DOHH2 (cell line): ENCODE data around the gene ZYG11B.

ENCODE experiments used
- EZH2phosphoT487 ChIP-seq: fragments of 200-600 bp; sonication (generic); IDR thresholded peaks from 2 replicates; pipeline ENCODE4 v1.6.1; 2017; ENCODE audit warnings: borderline replicate concordance, mild to moderate bottlenecking, antibody characterized with exemption, low read length, moderate library complexity, mixed read lengths
- TF ChIP-seq, protein P1 (sequence below): fragments of 200-600 bp; sonication (generic); IDR thresholded peaks from one replicate; pipeline ENCODE4 v1.5.1; 2014; ENCODE audit warnings: antibody characterized with exemption, mild to moderate bottlenecking, low read depth, low read length; ENCODE audit not compliant: poor library complexity, severe bottlenecking

DNA sequence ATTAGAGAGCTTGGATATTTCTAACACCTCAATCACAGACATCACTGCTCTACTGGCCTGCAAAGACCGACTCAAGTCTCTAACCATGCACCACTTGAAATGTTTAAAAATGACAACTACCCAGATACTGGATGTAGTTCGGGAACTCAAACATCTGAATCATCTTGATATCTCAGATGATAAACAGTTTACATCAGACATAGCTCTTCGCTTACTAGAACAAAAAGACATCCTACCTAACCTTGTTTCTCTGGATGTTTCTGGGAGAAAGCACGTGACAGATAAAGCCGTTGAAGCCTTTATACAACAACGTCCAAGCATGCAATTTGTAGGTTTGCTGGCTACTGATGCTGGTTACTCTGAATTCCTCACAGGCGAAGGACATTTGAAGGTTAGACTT lies 45.1 kb downstream of the ZYG11B start:
- TF ChIP-seq, protein P1, sequence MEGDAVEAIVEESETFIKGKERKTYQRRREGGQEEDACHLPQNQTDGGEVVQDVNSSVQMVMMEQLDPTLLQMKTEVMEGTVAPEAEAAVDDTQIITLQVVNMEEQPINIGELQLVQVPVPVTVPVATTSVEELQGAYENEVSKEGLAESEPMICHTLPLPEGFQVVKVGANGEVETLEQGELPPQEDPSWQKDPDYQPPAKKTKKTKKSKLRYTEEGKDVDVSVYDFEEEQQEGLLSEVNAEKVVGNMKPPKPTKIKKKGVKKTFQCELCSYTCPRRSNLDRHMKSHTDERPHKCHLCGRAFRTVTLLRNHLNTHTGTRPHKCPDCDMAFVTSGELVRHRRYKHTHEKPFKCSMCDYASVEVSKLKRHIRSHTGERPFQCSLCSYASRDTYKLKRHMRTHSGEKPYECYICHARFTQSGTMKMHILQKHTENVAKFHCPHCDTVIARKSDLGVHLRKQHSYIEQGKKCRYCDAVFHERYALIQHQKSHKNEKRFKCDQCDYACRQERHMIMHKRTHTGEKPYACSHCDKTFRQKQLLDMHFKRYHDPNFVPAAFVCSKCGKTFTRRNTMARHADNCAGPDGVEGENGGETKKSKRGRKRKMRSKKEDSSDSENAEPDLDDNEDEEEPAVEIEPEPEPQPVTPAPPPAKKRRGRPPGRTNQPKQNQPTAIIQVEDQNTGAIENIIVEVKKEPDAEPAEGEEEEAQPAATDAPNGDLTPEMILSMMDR, result no peak
- no peak for TF ChIP-seq EZH2phosphoT487
